Smooth muscle cell (in vitro differentiated cells): ENCODE data around the gene ITGB2. TPM values are rescaled to one million over a fixed set of nuclear protein-coding genes. Genes with fewer than 3 reads are reported as not detected.
"Not testable (repeated sequence)": the region's sequence is repeated elsewhere in the genome, so short reads cannot be mapped to it uniquely, and the experiment has no call there.

ENCODE experiments used
- DNase-seq: peaks from one replicate; lab custom pipeline; 2025; ENCODE audit not compliant: unreplicated experiment; lab: John Stamatoyannopoulos, UW
- H2AFZ ChIP-seq: fragments of 200-600 bp; sonication (generic); 2 replicates; pipeline ENCODE4 v1.6.0; 2016; ENCODE audit warnings: antibody characterized with exemption, low read depth, mild to moderate bottlenecking
- H3F3A ChIP-seq: fragments of 200-600 bp; sonication (generic); 2 replicates; pipeline ENCODE4 v1.6.0; 2017; ENCODE audit warnings: antibody characterized with exemption, low read depth
- H3K27ac ChIP-seq: fragments of 200-600 bp; sonication (generic); 2 replicates; pipeline ENCODE4 v1.5.1; 2016; ENCODE audit warnings: low read depth, mild to moderate bottlenecking
- H3K27me3 ChIP-seq: fragments of 200-600 bp; sonication (generic); 2 replicates; pipeline ENCODE4 v1.6.1; 2016; ENCODE audit warnings: low read depth, mild to moderate bottlenecking
- H3K36me3 ChIP-seq: fragments of 200-600 bp; sonication (generic); 2 replicates; pipeline ENCODE4 v1.5.1; 2016; ENCODE audit warnings: low read depth
- H3K4me1 ChIP-seq: fragments of 200-600 bp; sonication (generic); 2 replicates; pipeline ENCODE4 v1.5.1; 2016; ENCODE audit warnings: low read depth
- H3K4me2 ChIP-seq: fragments of 200-600 bp; sonication (generic); 2 replicates; pipeline ENCODE4 v1.6.0; 2016; ENCODE audit warnings: mild to moderate bottlenecking
- H3K4me3 ChIP-seq: fragments of 200-600 bp; sonication (generic); 2 replicates; pipeline ENCODE4 v1.5.1; 2016; ENCODE audit warnings: mild to moderate bottlenecking
- H3K79me2 ChIP-seq: fragments of 200-600 bp; sonication (generic); 2 replicates; pipeline ENCODE4 v1.6.0; 2016; ENCODE audit warnings: low read depth, mild to moderate bottlenecking
- H3K9ac ChIP-seq: fragments of 200-600 bp; sonication (generic); 2 replicates; pipeline ENCODE4 v1.6.0; 2016; ENCODE audit warnings: low read depth
- H3K9me3 ChIP-seq: fragments of 200-600 bp; sonication (generic); replicated peaks from 2 replicates; pipeline ENCODE4 v1.5.1; 2016; ENCODE audit warnings: low read depth
- H4K20me1 ChIP-seq: fragments of 200-600 bp; sonication (generic); 2 replicates; pipeline ENCODE4 v1.6.0; 2016; ENCODE audit warnings: low read depth
- CTCF ChIP-seq: fragments of 200-600 bp; sonication (generic); IDR thresholded peaks from 2 replicates; pipeline ENCODE4 v1.5.1; 2017; ENCODE audit warnings: borderline replicate concordance, mild to moderate bottlenecking, antibody characterized with exemption; ENCODE audit not compliant: insufficient read depth, poor library complexity, severe bottlenecking
- WGBS: methylation state at CpG from one replicate; pipeline ENCODE4 v1.1.7; 2016; ENCODE audit warnings: low lambda C conversion rate; 5-methylcytosine and 5-hydroxymethylcytosine counted together
- polyA plus RNA-seq: library from polyadenylated mRNA; unstranded; fragments of >200 nt; fragmentation: Nextera tagmentation; extraction: Ambion mirVana; gene quantifications from 2 replicates; pipeline ENCODE4 v1.2.1, GENCODE V29; 2016
- total RNA-seq: library from RNA; depleted of rRNA; stranded (reverse); fragments of >200 nt; gene quantifications from 2 replicates; pipeline ENCODE4 v1.2.3, GENCODE V29; 2014

ITGB2 gene
- total and polyA plus RNA-seq, 2 experiments from 2014 or later, result 0.18 to 0.86 TPM

- peaks cover 6% of the 10 kb centered on the region for H4K20me1 ChIP-seq
- H3F3A ChIP-seq, result peaks cover 16% of the 10 kb centered on the region
- H3K4me2 ChIP-seq, result peak overlapping the region; percentile 87
- H3K27ac ChIP-seq, result no peak overlapping the region
- DNase-seq, result no peak
- H3K4me1 ChIP-seq, result peaks cover 20% of the 10 kb centered on the region
- peaks cover 37% of the 10 kb centered on the region for H3K27me3 ChIP-seq
- TF ChIP-seq CTCF, result no peak
- H3K36me3 ChIP-seq, result no peaks in the 10 kb centered on the region
- H2AFZ ChIP-seq, result no peak overlapping the region
- no peaks in the 10 kb centered on the region for H3K79me2 ChIP-seq
- no peak overlapping the region for H3K9ac ChIP-seq
- no peak overlapping the region for H3K4me3 ChIP-seq
- WGBS, result 21% methylated on average over 5 of the region's 12 CpGs
- H3K9me3 ChIP-seq, result no peaks in the 10 kb centered on the region
Measured at GRCh38 chr21:44930543-44930981, 9.9 kb upstream of the ITGB2 start.

GRCh38 chr21:44929799-44930542 lies 9.3 kb upstream of the ITGB2 start:
- H3K4me2 ChIP-seq, result no peak overlapping the region
- no peak overlapping the region for H2AFZ ChIP-seq
- no peaks in the 10 kb centered on the region for H3K36me3 ChIP-seq
- H3K4me3 ChIP-seq, result no peak overlapping the region
- H3F3A ChIP-seq, result peaks cover 16% of the 10 kb centered on the region
- H3K4me1 ChIP-seq, result peaks cover 20% of the 10 kb centered on the region
- peaks cover 37% of the 10 kb centered on the region for H3K27me3 ChIP-seq
- WGBS, result 57% methylated on average over 8 of the region's 9 CpGs
- no peaks in the 10 kb centered on the region for H3K79me2 ChIP-seq
- peaks cover 6% of the 10 kb centered on the region for H4K20me1 ChIP-seq
- DNase-seq, result no peak
- no peak overlapping the region for H3K27ac ChIP-seq
- no peak overlapping the region for H3K9ac ChIP-seq
- no peak for TF ChIP-seq CTCF
- H3K9me3 ChIP-seq, result no peaks in the 10 kb centered on the region

- Histone ChIP-seq H3K36me3 (no peaks in the 10 kb centered on the region), H4K20me1 (peaks cover 6% of the 10 kb centered on the region), H3F3A (peaks cover 16% of the 10 kb centered on the region), H3K27ac (peak overlapping the region; percentile 56), H3K4me3 (no peak overlapping the region), H3K9me3 (no peaks in the 10 kb centered on the region), H3K4me2 (peak overlapping the region; percentile 42), H3K79me2 (no peaks in the 10 kb centered on the region), H2AFZ (no peak overlapping the region), H3K27me3 (peaks cover 37% of the 10 kb centered on the region), H3K4me1 (peaks cover 20% of the 10 kb centered on the region), H3K9ac (no peak overlapping the region)
- 82% methylated on average over 6 of the region's 6 CpGs for WGBS
- TF ChIP-seq CTCF, result no peak
- no peak for DNase-seq
Measured at GRCh38 chr21:44929242-44929798, 8.6 kb upstream of the ITGB2 start.

GRCh38 chr21:44928500-44929241 lies 8.0 kb upstream of the ITGB2 start:
- Histone ChIP-seq H3K27ac (peak overlapping the region; percentile 57), H3K27me3 (peaks cover 35% of the 10 kb centered on the region), H3F3A (peaks cover 16% of the 10 kb centered on the region), H3K4me1 (peaks cover 20% of the 10 kb centered on the region), H3K4me2 (peak overlapping the region; percentile 53), H3K9ac (peak overlapping the region; percentile 39)
- 55% methylated on average over 16 of the region's 16 CpGs for WGBS
- H3K4me3 ChIP-seq, H4K20me1 ChIP-seq, H3K79me2 ChIP-seq, DNase-seq, H3K36me3 ChIP-seq, H2AFZ ChIP-seq, H3K9me3 ChIP-seq: not testable (repeated sequence)
